ENCODE data around the gene MARVELD3.
"Not testable (repeated sequence)": the region's sequence is repeated elsewhere in the genome, so short reads cannot be mapped to it uniquely, and the experiment has no call there.

The MARVELD3 gene, protein sequence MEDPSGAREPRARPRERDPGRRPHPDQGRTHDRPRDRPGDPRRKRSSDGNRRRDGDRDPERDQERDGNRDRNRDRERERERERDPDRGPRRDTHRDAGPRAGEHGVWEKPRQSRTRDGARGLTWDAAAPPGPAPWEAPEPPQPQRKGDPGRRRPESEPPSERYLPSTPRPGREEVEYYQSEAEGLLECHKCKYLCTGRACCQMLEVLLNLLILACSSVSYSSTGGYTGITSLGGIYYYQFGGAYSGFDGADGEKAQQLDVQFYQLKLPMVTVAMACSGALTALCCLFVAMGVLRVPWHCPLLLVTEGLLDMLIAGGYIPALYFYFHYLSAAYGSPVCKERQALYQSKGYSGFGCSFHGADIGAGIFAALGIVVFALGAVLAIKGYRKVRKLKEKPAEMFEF

GRCh38 chr16:71626018-71626857 lies at the start of gene MARVELD3:
MARVELD3 (plus strand) TSS chr16:71626184; CDS start chr16:71626230, 46 bp downstream.
- Histone ChIP-seq H3K27me3 (ENCODE audit: insufficient read depth, low read length) (no peaks in the 10 kb centered on the region), H3K4me3 (ENCODE audit: low read depth, low read length, poor library complexity, severe bottlenecking) (peak within 1 kb of the TSS; percentile 57), H3K9me2 (ENCODE audit: low read depth, low read length) (no peaks in the 10 kb centered on the region), H3K27ac (ENCODE audit: low read depth, low read length, poor library complexity, severe bottlenecking) (no peak within 1 kb of the TSS), H3K4me2 (ENCODE audit: low read length) (peak within 1 kb of the TSS; percentile 52; the same call in 1 of the 2 replicates), H3K4me1 (ENCODE audit: insufficient read depth, low read length, severe bottlenecking) (no peaks in the 10 kb centered on the region), H3K9ac (ENCODE audit: low read length) (no peak within 1 kb of the TSS), H3K36me3 (ENCODE audit: insufficient read depth, low read length) (no peaks in the 10 kb centered on the region), H3F3A (ENCODE audit: insufficient read depth, low read length) (no peaks in the 10 kb centered on the region), H3K79me2 (ENCODE audit: insufficient read depth, low read length) (no peaks in the 10 kb centered on the region), H2AFZ (ENCODE audit: low read length) (no peak within 1 kb of the TSS), H4K20me1 (ENCODE audit: insufficient read depth, low read length) (no peaks in the 10 kb centered on the region), H3K9me3 (ENCODE audit: low read length) (no peaks in the 10 kb centered on the region)
- TF ChIP-seq, protein P1, sequence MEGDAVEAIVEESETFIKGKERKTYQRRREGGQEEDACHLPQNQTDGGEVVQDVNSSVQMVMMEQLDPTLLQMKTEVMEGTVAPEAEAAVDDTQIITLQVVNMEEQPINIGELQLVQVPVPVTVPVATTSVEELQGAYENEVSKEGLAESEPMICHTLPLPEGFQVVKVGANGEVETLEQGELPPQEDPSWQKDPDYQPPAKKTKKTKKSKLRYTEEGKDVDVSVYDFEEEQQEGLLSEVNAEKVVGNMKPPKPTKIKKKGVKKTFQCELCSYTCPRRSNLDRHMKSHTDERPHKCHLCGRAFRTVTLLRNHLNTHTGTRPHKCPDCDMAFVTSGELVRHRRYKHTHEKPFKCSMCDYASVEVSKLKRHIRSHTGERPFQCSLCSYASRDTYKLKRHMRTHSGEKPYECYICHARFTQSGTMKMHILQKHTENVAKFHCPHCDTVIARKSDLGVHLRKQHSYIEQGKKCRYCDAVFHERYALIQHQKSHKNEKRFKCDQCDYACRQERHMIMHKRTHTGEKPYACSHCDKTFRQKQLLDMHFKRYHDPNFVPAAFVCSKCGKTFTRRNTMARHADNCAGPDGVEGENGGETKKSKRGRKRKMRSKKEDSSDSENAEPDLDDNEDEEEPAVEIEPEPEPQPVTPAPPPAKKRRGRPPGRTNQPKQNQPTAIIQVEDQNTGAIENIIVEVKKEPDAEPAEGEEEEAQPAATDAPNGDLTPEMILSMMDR (IDR thresholded peaks at IDR 0.05; ENCODE audit: low read length), result no peak
- no peak for TF ChIP-seq EZH2 (IDR thresholded peaks at IDR 0.05; ENCODE audit: borderline replicate concordance, low read length)

DNA sequence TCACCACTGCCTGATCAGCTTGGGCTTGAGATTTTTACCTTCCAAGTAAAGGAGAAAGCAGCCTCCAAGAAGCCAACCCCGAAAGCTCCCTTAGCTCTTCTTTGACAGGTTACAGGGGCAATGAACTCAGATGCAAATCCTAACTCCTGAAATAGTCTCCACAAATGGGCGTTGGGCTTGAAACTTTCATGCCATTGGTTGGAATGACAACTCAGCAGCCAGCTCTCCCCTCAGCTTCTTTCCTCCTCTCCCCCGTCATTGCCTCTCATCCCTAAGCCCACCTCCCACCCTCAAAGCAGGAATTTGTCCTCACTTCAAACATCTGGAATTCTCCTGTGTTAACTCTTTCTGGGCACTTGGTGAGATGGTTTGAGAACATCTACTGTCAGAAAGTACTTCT lies 49.0 kb upstream of the MARVELD3 start, which contains the start of gene TAT:
TSS of gene TAT (minus strand) at position 122 of the 400 bp plus-strand sequence. CDS start 677 bp downstream, outside the sequence.
- TF ChIP-seq EZH2 (IDR thresholded peaks at IDR 0.05; ENCODE audit: borderline replicate concordance, low read length), result no peak
- TF ChIP-seq, protein P1 (IDR thresholded peaks at IDR 0.05; ENCODE audit: low read length), result no peak
- Histone ChIP-seq H2AFZ (ENCODE audit: low read length) (no peak within 1 kb of the TSS), H3K4me2 (ENCODE audit: low read length) (no peak within 1 kb of the TSS), H3K4me1 (ENCODE audit: insufficient read depth, low read length, severe bottlenecking) (no peaks in the 10 kb centered on the region), H3K9ac (ENCODE audit: low read length) (no peak within 1 kb of the TSS), H3K9me3 (ENCODE audit: low read length) (no peaks in the 10 kb centered on the region), H3K27me3 (ENCODE audit: insufficient read depth, low read length) (no peaks in the 10 kb centered on the region), H3K36me3 (ENCODE audit: insufficient read depth, low read length) (no peaks in the 10 kb centered on the region), H3K27ac (ENCODE audit: low read depth, low read length, poor library complexity, severe bottlenecking) (no peak within 1 kb of the TSS), H4K20me1 (ENCODE audit: insufficient read depth, low read length) (no peaks in the 10 kb centered on the region), H3K79me2 (ENCODE audit: insufficient read depth, low read length) (no peaks in the 10 kb centered on the region), H3K4me3 (ENCODE audit: low read depth, low read length, poor library complexity, severe bottlenecking) (no peak within 1 kb of the TSS), H3K9me2 (ENCODE audit: low read depth, low read length) (no peaks in the 10 kb centered on the region), H3F3A (ENCODE audit: insufficient read depth, low read length) (no peaks in the 10 kb centered on the region)

DNA sequence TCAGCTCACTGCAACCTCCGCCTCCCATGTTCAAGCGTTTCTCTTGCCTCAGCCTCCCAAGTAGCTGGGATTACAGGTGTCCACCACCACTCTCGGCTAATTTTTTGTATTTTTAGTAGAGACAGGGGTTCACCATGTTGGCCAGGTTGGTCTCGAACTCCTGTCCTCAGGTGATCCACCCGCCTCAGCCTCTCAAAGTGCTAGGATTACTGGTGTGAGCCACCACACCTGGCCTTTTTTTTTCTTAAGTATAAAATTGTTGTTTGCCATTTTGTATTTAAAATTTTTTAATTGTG lies 43.5 kb upstream of the MARVELD3 start:
- not testable (repeated sequence) for H3K9me3 ChIP-seq (ENCODE audit: low read length); H3K27me3 ChIP-seq (ENCODE audit: insufficient read depth, low read length); H3F3A ChIP-seq (ENCODE audit: insufficient read depth, low read length); H3K36me3 ChIP-seq (ENCODE audit: insufficient read depth, low read length); H2AFZ ChIP-seq (ENCODE audit: low read length); H3K27ac ChIP-seq (ENCODE audit: low read depth, low read length, poor library complexity, severe bottlenecking); H3K79me2 ChIP-seq (ENCODE audit: insufficient read depth, low read length); H3K4me3 ChIP-seq (ENCODE audit: low read depth, low read length, poor library complexity, severe bottlenecking); H3K9me2 ChIP-seq (ENCODE audit: low read depth, low read length); H3K9ac ChIP-seq (ENCODE audit: low read length); H3K4me1 ChIP-seq (ENCODE audit: insufficient read depth, low read length, severe bottlenecking); H3K4me2 ChIP-seq (ENCODE audit: low read length); H4K20me1 ChIP-seq (ENCODE audit: insufficient read depth, low read length)
